ENCODE results near the gene MRPS24.

MRPS24 gene

DNA sequence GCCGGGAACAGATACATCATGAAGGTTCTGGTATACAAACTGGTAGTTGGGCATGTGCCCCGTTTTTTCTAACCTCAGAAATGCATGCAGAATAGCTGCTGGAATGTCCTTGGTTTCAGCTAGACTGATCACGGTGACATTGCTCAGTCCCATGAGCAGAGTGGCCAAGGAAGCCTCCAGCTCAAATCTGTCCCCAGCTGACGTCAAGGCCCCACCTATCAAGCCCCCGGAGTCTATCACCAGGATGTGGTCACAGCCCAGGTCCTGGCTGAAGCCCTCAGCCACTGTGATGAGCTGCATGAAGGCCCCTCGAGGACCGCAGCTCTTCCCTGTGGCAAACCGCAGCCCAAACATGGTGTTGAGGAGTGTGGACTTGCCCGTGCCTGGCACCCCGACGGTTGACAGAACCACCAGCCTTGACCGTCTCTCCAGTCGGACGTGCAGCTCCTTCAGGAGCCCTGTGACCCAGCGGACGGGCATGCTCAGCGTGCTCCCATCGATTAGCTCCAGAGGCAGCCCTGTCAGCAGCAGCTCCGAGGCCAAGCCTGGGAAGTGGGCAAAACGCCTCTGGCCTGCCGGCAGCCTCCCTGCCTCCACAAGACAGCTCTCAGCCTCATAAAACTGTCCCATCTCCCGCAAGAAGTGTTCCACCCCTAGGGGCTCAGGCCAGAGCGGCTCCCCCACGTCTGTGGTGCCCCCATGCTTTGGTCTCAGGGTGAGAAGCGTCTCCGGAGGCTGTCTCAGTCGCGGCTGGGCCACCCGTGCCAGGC, 7.8 kb upstream of the MRPS24 start:
- no peak for DNase-seq

DNA sequence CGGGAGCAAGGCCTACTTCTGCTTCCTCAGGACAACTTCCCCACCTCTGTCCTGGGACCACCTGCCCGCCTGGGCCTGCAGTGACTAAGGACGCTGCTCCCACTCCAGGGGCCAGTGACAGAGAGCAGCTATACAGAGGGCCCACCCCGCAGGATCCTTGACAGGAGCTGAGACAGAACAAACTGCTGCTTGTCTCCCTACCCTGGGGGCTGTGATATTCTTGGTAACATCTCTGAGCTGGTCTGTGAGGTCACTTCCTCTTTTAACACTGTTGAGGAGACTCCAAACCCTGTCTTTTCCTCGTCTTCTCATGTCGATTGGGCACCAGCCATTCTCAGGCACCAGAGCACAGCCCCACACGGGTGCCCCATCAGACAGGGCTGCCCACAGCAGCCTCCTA, 6.9 kb upstream of the MRPS24 start:
- no peak for DNase-seq

DNA sequence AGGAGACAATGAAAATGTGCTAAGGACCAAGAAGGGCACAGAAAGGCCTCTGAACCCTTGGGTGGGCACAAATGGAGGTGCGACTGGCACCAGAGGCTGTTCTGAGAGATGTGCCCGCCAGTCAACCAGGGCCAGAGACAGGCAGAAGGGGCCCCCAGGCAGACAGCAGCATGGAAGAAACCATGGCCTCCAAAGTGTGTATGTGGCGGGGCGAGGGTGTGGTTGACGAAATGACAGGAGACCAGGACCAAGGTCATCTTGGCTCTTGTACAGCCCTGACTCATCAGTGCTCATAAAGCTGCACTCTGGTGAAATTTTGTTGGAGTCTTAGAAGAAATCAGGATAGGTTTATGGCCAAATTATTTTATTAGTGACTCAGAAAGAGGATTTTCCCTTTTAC, 4.0 kb upstream of the MRPS24 start:
- no peak for DNase-seq

DNA sequence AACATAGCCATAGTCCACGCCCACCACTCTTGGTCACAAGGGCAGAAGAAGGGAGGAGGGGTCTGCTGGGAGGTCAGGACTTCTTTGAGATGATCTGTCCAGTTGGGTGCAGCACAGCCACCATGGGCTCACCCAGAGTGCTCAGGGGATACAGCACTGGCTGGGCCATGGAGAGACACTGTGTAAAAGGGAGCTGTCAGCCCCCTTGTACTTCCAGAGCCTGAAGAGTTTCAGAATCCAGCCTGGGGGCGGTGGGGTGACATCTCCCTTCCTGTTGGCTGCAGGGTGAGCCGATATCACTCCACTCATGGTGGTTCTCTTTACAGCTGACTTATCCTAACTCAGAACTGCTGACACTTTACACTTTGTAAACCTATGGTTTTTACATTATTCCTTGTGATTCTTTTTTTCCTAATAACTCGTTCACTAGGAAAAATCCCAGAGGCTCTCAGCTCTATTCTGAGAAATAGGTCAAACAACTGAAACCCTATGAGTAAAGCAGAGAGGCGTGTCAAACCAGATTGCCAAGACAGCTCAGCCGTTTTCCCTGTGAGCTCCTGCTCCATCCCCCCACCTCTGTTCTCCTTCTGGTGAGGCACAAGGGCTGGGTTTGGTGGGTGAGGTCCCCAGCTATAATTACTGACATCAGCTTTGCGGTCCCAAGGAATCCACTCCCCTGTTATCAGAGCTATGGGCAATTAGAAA, 3.2 kb upstream of the MRPS24 start:
- no peak for DNase-seq

DNA sequence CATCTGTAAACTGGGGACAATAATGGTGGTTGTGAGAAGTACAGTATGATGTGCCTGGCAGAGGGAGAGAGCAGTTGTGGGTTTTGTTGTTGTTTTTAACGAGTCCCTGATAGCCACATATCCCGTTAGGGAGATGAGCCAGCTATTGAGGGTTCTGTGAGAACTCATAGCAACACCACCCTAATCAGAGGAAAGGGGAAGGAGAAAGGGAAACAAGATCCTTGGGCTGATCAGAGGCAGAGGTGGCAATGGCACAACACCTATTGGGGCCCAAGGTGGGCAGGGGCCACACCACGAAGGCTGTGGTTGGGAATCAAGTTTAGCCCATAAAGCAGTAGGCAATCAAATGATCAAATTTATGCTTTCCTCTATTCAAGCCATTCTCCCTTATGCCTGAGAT, 1.7 kb upstream of the MRPS24 start:
- DNase-seq: no peak

DNA sequence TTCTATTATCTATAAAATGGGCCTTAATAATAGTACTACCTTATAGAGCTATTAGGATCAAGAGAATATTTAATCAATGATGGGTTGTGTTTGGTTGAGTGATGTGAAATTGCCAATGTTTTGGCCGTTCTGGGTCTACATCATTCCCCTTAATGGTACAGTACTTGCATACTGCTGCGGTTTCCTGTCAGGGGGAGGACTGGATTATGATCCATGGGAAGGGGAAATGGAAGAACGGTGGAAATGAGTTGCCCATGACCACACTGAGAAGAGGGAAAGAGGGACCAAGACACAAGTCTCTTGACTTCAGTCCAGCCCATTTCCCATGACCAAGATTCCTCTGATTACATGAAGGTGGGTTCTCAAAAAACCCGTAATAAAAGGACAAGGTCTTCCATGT, 999 bp upstream of the MRPS24 start:
- no peak for DNase-seq

DNA sequence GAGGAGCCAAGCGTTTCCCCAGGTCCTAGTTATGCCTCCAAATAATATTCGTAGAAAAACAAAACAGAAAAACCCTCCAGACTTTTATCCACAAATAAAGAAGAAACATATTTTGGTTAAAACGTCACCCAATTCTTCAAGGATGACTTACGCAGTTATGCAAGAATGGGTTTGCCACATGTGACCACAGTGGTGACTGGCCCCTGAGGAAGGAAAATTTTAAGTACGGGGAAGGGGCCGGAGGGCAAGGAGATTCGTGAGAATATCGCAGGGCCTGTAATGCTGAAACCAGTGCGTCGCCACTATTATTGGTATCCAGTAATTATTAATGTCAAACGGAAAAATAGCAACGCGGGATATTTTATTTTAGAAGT, 537 bp upstream of the MRPS24 start:
- DNase-seq: no peak

DNA sequence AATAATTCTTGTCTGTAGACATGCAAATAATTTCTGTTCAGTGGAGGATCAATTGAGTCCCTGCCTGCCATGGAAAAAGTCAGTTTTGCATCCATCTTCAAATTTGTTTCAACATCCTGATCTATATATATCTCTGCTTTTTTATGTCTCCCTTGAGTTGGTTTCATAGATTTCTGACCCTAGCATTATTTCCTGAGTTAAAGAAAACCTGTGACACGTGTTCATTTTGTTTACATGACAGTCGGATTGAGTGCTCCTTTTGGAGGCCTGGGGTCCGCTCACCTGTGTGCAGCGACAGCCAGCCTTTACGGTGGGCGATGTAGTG, 674 bp downstream of the MRPS24 start:
- no peak for DNase-seq

DNA sequence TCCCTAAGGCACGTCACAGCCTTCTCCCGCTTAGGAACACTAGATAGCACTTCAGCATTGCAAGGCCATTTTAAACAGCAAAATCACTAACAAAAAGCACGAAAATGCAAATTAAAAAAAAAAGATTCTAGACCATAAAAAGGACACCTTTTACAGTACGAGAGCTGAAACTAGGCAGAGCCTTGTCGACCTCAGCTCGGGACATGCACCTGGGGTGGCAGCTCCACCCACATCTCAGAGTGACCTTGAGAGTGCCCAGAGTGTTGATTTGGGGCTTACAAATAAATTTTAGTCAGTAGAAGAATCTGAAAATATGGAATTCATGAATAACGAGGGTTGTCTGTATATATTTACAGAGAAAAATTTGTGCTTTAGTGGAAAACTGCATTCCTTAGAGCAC, 1.1 kb downstream of the MRPS24 start:
- DNase-seq: no peak

DNA sequence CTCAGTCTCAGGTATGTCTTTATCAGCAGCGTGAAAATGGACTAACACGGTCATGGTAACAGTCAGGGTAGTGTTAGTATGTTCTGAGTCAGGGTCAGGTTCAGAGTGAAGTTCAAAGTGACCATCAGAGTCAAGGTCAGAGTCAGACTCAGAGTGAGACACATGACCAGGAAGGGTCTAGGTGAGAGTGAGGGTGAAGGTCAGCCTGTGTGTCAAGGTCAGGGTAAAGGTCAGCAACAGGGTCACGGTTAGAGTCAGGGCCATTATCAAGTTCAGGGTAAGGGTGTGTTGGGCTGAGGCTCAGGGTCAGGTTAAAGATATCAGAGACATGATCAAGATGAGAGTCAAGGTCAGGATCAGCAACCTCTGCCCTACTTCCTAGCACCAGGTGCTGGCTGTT, 4.0 kb downstream of the MRPS24 start:
- DNase-seq: no peak

DNA sequence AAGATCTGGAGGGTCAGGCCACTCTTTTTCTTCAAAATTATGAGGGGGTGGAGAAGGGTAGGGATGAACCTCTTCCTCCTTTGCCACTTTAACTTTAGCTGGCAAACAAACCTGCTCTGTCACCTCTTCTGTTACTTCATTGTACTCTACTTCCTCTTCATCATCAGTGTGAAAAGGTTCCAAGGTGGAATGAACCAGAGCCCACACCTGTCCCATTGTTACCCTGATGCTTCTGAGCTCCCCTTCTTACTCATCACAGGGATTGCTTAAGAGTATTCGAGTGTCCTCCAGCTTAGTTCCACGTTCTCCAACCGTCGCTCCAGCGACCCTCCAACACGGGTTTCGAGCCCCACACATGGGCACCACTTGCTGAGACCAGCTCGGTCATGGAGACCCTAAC, 5.2 kb downstream of the MRPS24 start:
- DNase-seq: no peak

DNA sequence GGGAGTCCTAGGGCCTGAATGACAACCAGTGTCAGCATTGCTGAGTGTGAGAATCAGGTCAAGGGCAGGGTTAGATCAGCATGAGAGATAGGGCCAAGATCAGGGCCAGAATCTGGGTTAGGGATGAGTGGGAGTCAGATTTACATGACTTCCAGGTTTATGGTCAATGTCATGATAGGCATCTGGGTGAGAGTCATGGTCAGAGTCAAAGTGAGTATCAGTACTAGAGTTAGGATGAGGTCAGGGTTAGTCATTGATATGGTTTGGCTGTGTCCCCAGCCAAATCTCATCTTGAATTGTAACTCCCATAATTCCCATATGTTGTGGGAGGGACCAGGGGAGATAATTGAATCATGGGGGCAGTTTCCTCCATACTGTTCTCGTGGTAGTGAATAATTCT, 12.3 kb downstream of the MRPS24 start:
- no peak for DNase-seq

DNA sequence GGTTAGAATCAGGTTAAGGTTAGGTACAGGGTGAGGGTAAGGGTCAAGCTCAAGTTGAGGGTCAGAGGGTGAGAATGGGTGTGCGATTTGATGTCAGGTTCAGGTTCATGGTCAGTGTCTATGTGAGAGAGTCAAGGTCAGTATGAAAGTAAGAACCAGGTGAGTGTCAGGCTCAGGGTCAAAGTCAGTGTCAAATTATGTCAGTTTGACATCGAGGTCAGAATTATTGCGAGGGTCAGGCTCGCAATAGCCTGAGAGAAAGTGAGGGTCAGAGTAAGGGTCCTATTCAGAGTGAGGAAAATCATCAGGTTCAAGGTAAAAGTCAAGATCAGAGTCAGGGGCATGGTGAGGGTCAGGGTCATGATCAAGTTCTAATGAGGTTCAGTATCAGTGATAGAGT, 13.0 kb downstream of the MRPS24 start:
- no peak for DNase-seq

DNA sequence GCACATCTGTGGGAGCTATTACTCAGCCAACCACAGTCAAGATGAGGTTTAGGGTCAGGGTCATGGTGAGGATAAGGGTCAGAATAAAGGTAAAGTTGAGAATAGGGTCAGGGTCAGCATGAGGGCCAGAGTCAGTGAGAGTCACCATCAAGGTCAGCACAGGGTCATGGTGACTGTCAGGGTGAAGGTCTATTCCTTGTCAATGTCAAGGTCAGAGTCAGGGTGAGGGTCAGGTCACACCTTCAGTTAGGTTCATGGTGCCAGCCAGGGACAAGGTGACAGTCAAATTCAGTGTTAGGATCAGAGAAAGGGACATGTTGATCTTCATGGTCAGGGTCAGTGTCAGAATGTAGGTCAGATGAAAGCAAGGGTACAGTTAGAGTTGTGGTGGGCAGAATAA, 14.1 kb downstream of the MRPS24 start:
- no peak for DNase-seq

DNA sequence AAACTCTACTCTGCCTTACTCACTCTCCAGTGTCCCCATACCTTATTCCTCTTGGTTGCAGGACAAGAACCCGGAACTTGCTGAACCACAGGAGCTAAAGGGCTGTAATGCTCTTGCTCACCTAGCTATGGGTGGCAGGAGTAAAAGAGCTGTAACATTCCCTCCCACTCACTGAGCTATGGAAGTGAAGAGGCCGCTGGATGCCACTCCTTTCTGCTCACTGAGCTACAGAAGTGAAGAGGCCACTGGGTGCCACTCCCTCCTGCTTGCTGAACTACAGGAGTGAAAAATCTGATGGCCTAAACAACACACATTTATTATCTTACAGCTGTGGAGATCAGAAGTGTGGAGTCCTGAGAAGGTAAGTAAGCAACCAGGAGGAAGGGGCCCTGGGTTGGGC, 17.5 kb downstream of the MRPS24 start:
- DNase-seq: no peak

DNA sequence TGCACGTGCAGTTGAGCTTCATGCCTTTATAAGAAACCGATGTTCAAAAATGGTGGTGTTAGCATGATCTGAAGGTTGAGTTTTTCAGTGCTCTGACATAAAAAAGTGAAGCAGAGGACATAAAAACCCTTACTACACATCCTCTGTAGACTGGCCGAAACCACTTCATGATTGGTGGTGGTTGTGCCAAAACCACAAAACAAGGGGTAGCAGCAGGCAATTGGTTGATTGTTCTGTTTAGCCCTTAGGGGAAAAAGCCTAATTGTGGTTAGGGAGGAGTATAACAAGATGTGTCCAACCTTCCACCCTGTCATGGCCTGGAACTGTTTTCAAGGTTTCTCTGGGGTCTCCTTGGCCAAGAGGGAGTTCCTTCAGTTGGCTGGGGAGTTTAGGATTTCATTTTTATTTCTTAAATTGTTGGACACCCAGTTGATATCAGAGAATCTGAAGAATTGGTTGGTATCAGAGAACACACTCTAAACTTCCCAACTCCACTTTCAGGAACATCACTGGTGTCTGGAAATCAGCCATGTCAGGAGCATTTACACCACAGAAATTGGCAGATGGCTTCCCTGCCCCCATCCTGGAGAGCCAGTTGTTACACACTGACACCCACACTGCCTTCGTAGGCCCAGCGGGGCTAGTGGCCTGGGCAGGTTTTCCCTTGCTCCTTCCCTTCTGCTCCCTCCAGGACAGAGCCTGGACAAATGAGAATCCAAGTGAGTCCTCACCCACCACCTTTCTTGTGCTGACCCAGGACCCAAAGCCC, 18.8 kb downstream of the MRPS24 start:
- no peak for DNase-seq

DNA sequence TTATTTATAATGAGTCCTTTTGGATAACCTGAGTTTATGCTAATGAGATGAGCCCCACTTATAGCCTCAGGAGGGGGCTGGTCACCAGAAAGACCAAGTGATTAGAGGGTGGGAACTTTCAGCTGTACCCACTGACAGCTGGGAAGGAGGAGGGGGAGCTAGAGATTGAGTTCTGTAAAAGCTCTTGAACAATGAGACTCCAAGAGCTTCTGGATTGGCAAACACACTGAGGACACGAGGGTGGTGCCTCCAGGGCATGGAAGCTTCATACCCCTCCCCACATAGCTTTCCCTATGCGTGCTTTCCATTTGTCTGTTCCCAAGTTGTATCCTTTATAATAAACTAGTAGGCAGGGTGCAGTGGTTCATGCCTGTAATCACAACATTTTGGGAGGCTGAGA, 20.3 kb downstream of the MRPS24 start:
- DNase-seq: no peak

DNA sequence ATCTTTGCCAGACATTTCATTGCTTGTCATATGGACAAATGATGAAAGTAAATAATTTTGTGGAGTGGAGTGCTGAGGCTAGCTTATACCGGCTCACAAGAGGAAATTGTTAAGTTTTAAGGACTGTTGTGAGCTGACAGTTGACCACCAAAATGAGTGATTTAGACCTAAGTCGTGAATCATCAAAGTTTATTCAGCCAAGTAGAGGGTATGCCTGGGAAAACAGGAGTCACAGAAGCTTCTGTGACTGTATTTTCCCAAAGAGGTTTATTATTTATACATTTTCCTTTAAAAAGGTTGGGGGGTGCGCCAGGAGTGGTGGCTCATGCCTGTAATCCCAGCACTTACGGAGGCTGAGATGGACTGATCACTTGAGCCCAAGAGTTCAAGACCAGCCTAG, 21.8 kb downstream of the MRPS24 start:
- no peak for DNase-seq

DNA sequence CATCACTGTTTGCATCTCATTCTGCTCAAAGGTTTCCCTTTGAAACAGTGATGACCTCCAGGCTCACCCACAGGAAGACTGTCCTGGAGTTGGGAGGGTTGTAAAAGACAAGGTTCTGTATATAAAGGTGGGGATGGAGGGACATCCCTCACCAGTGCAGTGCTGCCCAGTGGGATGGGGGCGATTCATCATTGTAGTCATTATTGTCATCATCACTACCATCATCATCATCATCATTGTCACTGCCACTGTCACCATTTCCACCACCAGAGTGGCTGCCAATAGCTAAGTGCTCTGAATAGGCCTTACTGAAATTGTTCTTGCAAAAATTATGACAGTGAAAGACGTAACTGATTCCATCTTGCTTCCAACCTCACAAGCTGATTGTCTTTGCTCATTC, 24.7 kb downstream of the MRPS24 start:
- DNase-seq: no peak

DNA sequence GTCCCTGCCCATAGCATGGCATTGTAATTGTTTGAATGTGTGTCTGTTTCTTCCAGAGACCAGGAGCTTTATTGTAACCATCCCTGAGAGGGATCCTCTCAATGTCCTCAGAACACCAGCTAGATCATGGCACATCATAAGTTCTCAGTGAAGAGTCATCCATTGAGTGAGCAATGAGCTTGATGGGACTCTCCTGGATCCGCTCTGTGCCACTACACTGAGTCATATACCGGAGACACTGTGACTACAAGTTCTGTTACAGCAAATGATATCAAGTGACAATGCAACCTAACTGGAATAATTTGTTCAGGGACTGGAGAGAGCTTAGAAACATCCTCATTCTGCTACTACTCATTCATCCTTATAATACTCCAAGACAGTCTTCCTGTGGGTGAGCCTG, 25.1 kb downstream of the MRPS24 start:
- no peak for DNase-seq

DNA sequence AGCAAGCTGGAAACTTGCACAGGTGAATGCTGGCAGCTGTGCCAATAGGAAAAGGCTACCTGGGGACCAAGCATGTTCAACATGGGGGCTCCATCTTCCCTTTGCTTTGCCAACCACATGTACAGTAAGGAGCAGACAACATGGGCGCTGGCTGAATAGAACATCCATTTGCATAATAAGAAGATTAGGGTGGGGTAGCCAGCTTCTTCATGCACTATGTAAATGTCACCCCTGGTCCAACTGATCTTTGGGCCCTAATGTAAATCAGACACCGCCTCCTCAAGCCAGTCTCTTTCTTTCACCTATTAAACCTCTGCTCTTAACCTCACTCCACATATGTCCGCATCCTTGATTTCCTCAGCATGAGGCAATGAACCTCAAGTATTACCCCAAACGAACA, 26.0 kb downstream of the MRPS24 start:
- DNase-seq: no peak

DNA sequence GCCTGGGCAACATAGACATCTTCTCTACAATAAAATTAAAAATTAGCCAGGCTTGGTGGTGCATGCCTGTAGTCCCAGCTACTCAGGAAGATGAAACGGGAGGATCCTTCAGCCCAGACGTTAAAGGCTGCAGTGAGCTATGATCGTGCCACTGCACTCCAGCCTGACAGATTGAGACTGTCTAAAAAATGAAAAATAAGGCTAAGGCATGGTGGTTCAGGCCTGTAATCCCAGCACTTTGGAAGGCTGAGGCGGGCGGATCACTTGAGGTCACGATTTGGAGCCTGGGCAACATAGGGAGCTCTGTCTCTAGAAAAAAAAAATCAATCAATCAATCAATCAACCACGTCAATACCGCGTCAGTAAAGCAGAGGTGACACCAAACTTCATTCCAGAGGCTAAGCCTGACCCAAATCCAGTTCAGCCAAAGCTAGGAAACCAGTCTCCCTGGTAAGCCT, 31.1 kb downstream of the MRPS24 start:
- no peak for DNase-seq

DNA sequence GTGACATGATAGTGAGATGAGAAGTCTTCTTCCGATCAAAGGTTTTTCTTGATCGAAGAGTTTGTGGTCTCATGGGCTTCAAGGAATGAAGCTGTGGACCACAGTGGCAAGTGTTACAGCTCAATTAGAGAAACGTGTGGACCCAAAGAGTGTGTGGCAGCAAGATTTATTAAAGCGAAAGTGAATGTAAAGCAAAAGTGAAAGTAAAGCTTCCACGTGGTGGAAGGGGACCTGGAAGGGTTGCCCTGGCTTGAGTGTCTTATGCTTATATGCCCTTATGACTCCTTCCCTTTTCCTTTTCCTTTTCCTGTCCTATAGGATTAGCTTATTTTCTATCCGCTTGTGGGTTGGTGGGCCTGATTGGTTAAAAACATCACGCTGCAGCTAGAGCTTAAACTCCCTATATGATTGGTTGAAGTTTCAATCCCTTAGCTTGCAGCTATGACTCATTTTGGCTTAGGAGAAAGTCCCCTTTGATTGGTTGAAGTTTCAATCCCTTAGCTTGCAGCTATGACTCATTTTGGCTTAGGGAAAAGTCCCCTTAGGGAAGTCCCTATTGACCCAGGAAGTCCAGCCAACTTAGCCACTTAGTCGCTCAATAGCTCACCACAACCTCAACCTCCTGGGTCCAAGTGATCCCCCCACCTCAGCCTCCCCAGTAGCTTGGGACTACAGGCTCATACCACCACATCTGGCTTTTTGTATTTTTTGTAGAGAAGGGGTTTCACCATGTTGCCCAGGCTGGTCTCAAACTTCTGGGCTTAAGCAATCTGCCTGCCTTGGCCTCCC, 34.7 kb downstream of the MRPS24 start:
- no peak for DNase-seq

All from 8988T (cell line).